BLaER1 treated with 17β-estradiol and CSF1 and Interleukin-3, amounts not matched to agents 10 nM and 100 nM (cell line): Measurements from ENCODE around the gene RNH1.

Experiments
- H3K27ac ChIP-seq, 11 experiments: shearing (Covaris generic); formaldehyde crosslinking; 2 replicates each; pipeline ENCODE4 v1.8.1; 2022
- H3K27me3 ChIP-seq, 11 experiments: shearing (Covaris generic); formaldehyde crosslinking; 2 replicates each; pipeline ENCODE4 v1.8.1; 2022
- H3K36me3 ChIP-seq, 11 experiments: shearing (Covaris generic); formaldehyde crosslinking; 2 replicates each; pipeline ENCODE4 v1.8.1; 2022
- H3K4me1 ChIP-seq, 10 experiments: shearing (Covaris generic); formaldehyde crosslinking; 2 replicates each; pipeline ENCODE4 v1.8.1; 2022
- H3K4me2 ChIP-seq, 11 experiments: shearing (Covaris generic); formaldehyde crosslinking; 2 replicates each; pipeline ENCODE4 v1.8.1; 2022
- H3K4me3 ChIP-seq, 10 experiments: shearing (Covaris generic); formaldehyde crosslinking; 2 replicates each; pipeline ENCODE4 v1.8.1; 2022
- H3K9ac ChIP-seq, 11 experiments: shearing (Covaris generic); formaldehyde crosslinking; 2 replicates each; pipeline ENCODE4 v1.8.1; 2022
- H3K9me3 ChIP-seq, 11 experiments: shearing (Covaris generic); formaldehyde crosslinking; replicated peaks in 1 of 11; 2 replicates each; pipeline ENCODE4 v1.8.1; 2022
- H4K20me1 ChIP-seq, 11 experiments: shearing (Covaris generic); formaldehyde crosslinking; 2 replicates each; pipeline ENCODE4 v1.8.1; 2022
- Cebpa-rat ChIP-seq, 11 experiments: shearing (Covaris generic); IDR thresholded peaks; 2 replicates each; pipeline ENCODE4 v1.8.1; 2022

Gene RNH1

GRCh38 chr11:551131-551530, 44.1 kb upstream of the RNH1 start:
- no peaks in the 10 kb centered on the region for H3K9me3 ChIP-seq
- peaks cover 10 to 39% (median 22%) of the 10 kb centered on the region in 10 experiments; a peak in 17 of 20 replicates for H3K4me1 ChIP-seq
- H3K9ac ChIP-seq, result no peak overlapping the region
- H3K4me3 ChIP-seq, result no peak overlapping the region
- H3K36me3 ChIP-seq, result no peaks in the 10 kb centered on the region; a peak in 1 of 22 replicates
- no peak for TF ChIP-seq Cebpa-rat (IDR thresholded peaks at IDR 0.05)
- no peak overlapping the region for H3K27ac ChIP-seq
- peaks cover 0 to 34% (median 12%) of the 10 kb centered on the region in 11 experiments; a peak in 15 of 22 replicates for H4K20me1 ChIP-seq
- H3K4me2 ChIP-seq, result no peak overlapping the region
- H3K27me3 ChIP-seq, result peaks cover 10 to 30% (median 11%) of the 10 kb centered on the region in 11 experiments

GRCh38 chr11:550746-551085, 43.7 kb upstream of the RNH1 start:
- Histone ChIP-seq H3K9ac (no peak overlapping the region), H4K20me1 (peaks cover 0 to 30% (median 9%) of the 10 kb centered on the region in 11 experiments; a peak in 12 of 22 replicates), H3K36me3 (no peaks in the 10 kb centered on the region; a peak in 1 of 22 replicates), H3K27ac (no peak overlapping the region), H3K27me3 (peaks cover 6 to 26% (median 7%) of the 10 kb centered on the region in 11 experiments), H3K4me2 (no peak overlapping the region), H3K9me3 (no peaks in the 10 kb centered on the region), H3K4me1 (peaks cover 6 to 35% (median 18%) of the 10 kb centered on the region in 10 experiments; a peak in 17 of 20 replicates), H3K4me3 (no peak overlapping the region)
- TF ChIP-seq Cebpa-rat (IDR thresholded peaks at IDR 0.05), result no peak

GRCh38 chr11:550021-550745, 43.1 kb upstream of the RNH1 start:
- Histone ChIP-seq H3K4me1 (peaks cover under 1 to 30% (median 12%) of the 10 kb centered on the region in 10 experiments; a peak in 17 of 20 replicates), H3K36me3 (no peaks in the 10 kb centered on the region; a peak in 1 of 22 replicates), H3K27ac (no peak overlapping the region), H3K9me3 (no peaks in the 10 kb centered on the region), H3K4me3 (no peak overlapping the region), H4K20me1 (peaks cover 0 to 25% (median 9%) of the 10 kb centered on the region in 11 experiments; a peak in 11 of 22 replicates), H3K27me3 (peaks cover under 1 to 20% (median 1%) of the 10 kb centered on the region in 11 experiments; a peak in 21 of 22 replicates), H3K9ac (no peak overlapping the region), H3K4me2 (no peak overlapping the region)
- no peak for TF ChIP-seq Cebpa-rat (IDR thresholded peaks at IDR 0.05)

GRCh38 chr11:548700-549603, 41.9 kb upstream of the RNH1 start:
- H3K4me3 ChIP-seq, result no peak overlapping the region
- no peaks in the 10 kb centered on the region for H3K9me3 ChIP-seq
- H3K9ac ChIP-seq, result no peak overlapping the region
- H3K36me3 ChIP-seq, result no peaks in the 10 kb centered on the region; a peak in 1 of 22 replicates
- TF ChIP-seq Cebpa-rat (IDR thresholded peaks at IDR 0.05), result no peak
- H3K4me1 ChIP-seq, result peaks cover 0 to 21% (median 5%) of the 10 kb centered on the region in 10 experiments; a peak in 7 of 20 replicates
- H3K27ac ChIP-seq, result no peak overlapping the region
- no peak overlapping the region for H3K4me2 ChIP-seq
- peaks cover 0 to 18% (median 2%) of the 10 kb centered on the region in 11 experiments; a peak in 8 of 22 replicates for H4K20me1 ChIP-seq
- H3K27me3 ChIP-seq, result peaks cover 0 to 9% (median 0%) of the 10 kb centered on the region in 11 experiments; a peak in 7 of 22 replicates

- H3K27me3 ChIP-seq, result no peaks in the 10 kb centered on the region
- H3K36me3 ChIP-seq, result no peaks in the 10 kb centered on the region
- no peak overlapping the region for H3K4me3 ChIP-seq
- no peaks in the 10 kb centered on the region for H4K20me1 ChIP-seq
- TF ChIP-seq Cebpa-rat (IDR thresholded peaks at IDR 0.05), result no peak
- H3K9me3 ChIP-seq, result no peaks in the 10 kb centered on the region
- H3K4me1 ChIP-seq, result peaks cover 0 to 25% (median 11%) of the 10 kb centered on the region in 10 experiments; a peak in 16 of 20 replicates
- H3K9ac ChIP-seq, result no peak overlapping the region
- H3K4me2 ChIP-seq, result no peak overlapping the region
- H3K27ac ChIP-seq, result no peak overlapping the region
Observed at GRCh38 chr11:545171-545570, 38.1 kb upstream of the RNH1 start.

GRCh38 chr11:544817-545166, 37.8 kb upstream of the RNH1 start:
- no peak for TF ChIP-seq Cebpa-rat (IDR thresholded peaks at IDR 0.05)
- Histone ChIP-seq H3K36me3 (no peaks in the 10 kb centered on the region), H3K9me3 (no peaks in the 10 kb centered on the region), H3K4me3 (no peak overlapping the region), H4K20me1 (no peaks in the 10 kb centered on the region), H3K4me2 (no peak overlapping the region), H3K4me1 (peaks cover 0 to 29% (median 13%) of the 10 kb centered on the region in 10 experiments; a peak in 16 of 20 replicates), H3K27ac (no peak overlapping the region), H3K27me3 (no peaks in the 10 kb centered on the region), H3K9ac (no peak overlapping the region)

- TF ChIP-seq Cebpa-rat (IDR thresholded peaks at IDR 0.05), result no peak
- H3K9me3 ChIP-seq, result no peaks in the 10 kb centered on the region
- peaks cover 18 to 47% (median 37%) of the 10 kb centered on the region in 10 experiments for H3K4me1 ChIP-seq
- H4K20me1 ChIP-seq, result peaks cover 0 to 5% (median 0%) of the 10 kb centered on the region in 11 experiments; a peak in 2 of 22 replicates
- H3K4me3 ChIP-seq, result no peak overlapping the region
- no peaks in the 10 kb centered on the region for H3K36me3 ChIP-seq
- H3K9ac ChIP-seq, result peak overlapping the region in 5 of 11 experiments; percentile 15 to 54 (median 41); a peak in 7 of 22 replicates
- peak overlapping the region in 1 of 11 experiments; percentile 36; a peak in 1 of 22 replicates for H3K27ac ChIP-seq
- peak overlapping the region in 8 of 11 experiments; percentile 23 to 68 (median 56); a peak in 13 of 22 replicates for H3K4me2 ChIP-seq
- H3K27me3 ChIP-seq, result no peaks in the 10 kb centered on the region
Observed at GRCh38 chr11:541433-541885, 34.4 kb upstream of the RNH1 start.

GRCh38 chr11:540583-541432, 33.8 kb upstream of the RNH1 start:
- Histone ChIP-seq H4K20me1 (peaks cover 0 to 5% (median 0%) of the 10 kb centered on the region in 11 experiments; a peak in 2 of 22 replicates), H3K36me3 (no peaks in the 10 kb centered on the region), H3K4me3 (no peak overlapping the region), H3K4me2 (peak overlapping the region in 8 of 11 experiments; percentile 23 to 68 (median 56); a peak in 13 of 22 replicates), H3K4me1 (peaks cover 24 to 53% (median 43%) of the 10 kb centered on the region in 10 experiments), H3K9me3 (no peaks in the 10 kb centered on the region), H3K9ac (peak overlapping the region in 6 of 11 experiments; percentile 15 to 54 (median 42); a peak in 9 of 22 replicates), H3K27me3 (no peaks in the 10 kb centered on the region), H3K27ac (peak overlapping the region in 1 of 11 experiments; percentile 36; a peak in 1 of 22 replicates)
- no peak for TF ChIP-seq Cebpa-rat (IDR thresholded peaks at IDR 0.05)
